Measurements from ENCODE around the gene ARHGEF33. TPM values are rescaled to one million over a fixed set of nuclear protein-coding genes. Genes with fewer than 3 reads are reported as not detected.

The ARHGEF33 gene
- total and polyA plus RNA-seq, 3 donors from 2014 or later, result 5.9 to 16.7 (median 6.2) TPM

DNA sequence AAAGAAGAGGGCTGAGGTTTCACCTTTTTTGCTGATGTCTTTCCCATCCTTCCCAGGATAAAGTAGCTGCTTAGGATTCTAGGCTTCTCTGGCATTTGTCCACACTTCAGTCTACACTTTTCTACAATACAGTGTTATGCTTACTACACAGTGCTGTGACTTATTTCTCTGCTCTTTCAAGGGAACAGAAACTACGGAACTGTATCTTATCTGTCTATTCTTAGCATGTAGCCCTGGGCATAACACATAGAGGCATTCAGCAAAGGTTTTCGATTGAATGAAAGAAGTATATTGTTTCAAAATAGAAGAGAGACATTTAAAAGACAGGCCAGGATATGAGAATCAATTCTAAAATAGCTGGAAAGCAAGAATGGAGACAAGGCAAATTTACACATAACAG lies 110.9 kb downstream of the ARHGEF33 start:
- Histone ChIP-seq H3K27me3 (no peaks in the 10 kb centered on the region), H3K36me3 (ENCODE audit: low read depth, missing control alignments) (no peaks in the 10 kb centered on the region), H3K27ac (peak overlapping the region; percentile 1 to 6), H3K9me3 (no peaks in the 10 kb centered on the region), H3K4me3 (no peak overlapping the region), H3K4me1 (no peaks in the 10 kb centered on the region)
- 67 to 75% methylated on average over 2 of the region's 2 CpGs for WGBS, 2 donors
- no peak for TF ChIP-seq POLR2A (IDR thresholded peaks at IDR 0.05)
- TF ChIP-seq, protein P1, sequence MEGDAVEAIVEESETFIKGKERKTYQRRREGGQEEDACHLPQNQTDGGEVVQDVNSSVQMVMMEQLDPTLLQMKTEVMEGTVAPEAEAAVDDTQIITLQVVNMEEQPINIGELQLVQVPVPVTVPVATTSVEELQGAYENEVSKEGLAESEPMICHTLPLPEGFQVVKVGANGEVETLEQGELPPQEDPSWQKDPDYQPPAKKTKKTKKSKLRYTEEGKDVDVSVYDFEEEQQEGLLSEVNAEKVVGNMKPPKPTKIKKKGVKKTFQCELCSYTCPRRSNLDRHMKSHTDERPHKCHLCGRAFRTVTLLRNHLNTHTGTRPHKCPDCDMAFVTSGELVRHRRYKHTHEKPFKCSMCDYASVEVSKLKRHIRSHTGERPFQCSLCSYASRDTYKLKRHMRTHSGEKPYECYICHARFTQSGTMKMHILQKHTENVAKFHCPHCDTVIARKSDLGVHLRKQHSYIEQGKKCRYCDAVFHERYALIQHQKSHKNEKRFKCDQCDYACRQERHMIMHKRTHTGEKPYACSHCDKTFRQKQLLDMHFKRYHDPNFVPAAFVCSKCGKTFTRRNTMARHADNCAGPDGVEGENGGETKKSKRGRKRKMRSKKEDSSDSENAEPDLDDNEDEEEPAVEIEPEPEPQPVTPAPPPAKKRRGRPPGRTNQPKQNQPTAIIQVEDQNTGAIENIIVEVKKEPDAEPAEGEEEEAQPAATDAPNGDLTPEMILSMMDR (IDR thresholded peaks at IDR 0.05), result no peak
- intact Hi-C loops (cut with DNase I; ENCODE audit: low total_unique reads), result no loop called here
- DNase-seq, result no peak

DNA sequence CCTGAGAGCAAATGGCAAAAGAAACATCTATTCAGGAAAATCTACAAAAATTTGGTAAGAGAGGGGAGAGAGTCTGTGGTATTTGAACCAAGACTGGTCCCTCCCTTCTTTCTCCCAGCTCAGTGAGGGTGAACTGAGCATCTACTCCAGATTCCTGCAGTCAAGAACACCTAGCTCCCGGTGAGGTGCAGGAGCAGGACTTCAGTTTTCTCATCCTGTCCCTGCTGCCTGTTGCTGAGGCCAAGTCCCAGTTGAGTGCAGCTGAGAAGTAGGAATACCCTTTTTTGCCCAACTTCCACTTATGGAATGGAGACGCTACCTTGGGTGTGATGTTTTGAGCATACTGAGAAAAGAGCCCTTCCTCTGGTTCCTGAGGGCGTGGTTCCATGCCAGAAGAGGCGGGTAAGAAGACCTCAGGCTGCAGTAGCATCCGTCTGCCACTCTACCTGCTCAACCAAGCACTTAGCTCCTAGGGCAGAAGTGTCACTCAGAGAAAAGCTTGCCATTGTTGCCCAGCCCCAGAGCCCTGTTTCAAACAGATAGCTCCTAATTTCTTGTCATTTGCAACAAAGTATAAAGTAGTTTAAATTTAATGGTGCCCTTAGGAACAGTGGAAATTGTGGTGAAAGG lies 118.3 kb downstream of the ARHGEF33 start:
- TF ChIP-seq POLR2A (IDR thresholded peaks at IDR 0.05), result no peak
- TF ChIP-seq, protein P1 (IDR thresholded peaks at IDR 0.05), result no peak
- no peak for DNase-seq
- 73% methylated on average over 5 of the region's 5 CpGs for WGBS, 2 donors
- Histone ChIP-seq H3K27ac (no peak overlapping the region), H3K36me3 (ENCODE audit: low read depth, missing control alignments) (no peaks in the 10 kb centered on the region), H3K9me3 (no peaks in the 10 kb centered on the region), H3K4me1 (no peaks in the 10 kb centered on the region), H3K4me3 (no peak overlapping the region), H3K27me3 (no peaks in the 10 kb centered on the region)
- intact Hi-C loops (cut with DNase I; ENCODE audit: low total_unique reads), result no loop called here

- Histone ChIP-seq H3K27ac (no peak overlapping the region), H3K9me3 (no peaks in the 10 kb centered on the region), H3K4me1 (no peaks in the 10 kb centered on the region), H3K4me3 (no peak overlapping the region), H3K27me3 (no peaks in the 10 kb centered on the region), H3K36me3 (ENCODE audit: low read depth, missing control alignments) (no peaks in the 10 kb centered on the region)
- intact Hi-C loops (cut with DNase I; ENCODE audit: low total_unique reads), result no loop called here
- TF ChIP-seq, protein P1 (IDR thresholded peaks at IDR 0.05), result no peak
- no peak for TF ChIP-seq POLR2A (IDR thresholded peaks at IDR 0.05)
- WGBS, 2 donors, result 82 to 88% methylated on average over 1 of the region's 1 CpG
- no peak for DNase-seq
Measured at GRCh38 chr2:39008665-39009064, 119.0 kb downstream of the ARHGEF33 start.

DNA sequence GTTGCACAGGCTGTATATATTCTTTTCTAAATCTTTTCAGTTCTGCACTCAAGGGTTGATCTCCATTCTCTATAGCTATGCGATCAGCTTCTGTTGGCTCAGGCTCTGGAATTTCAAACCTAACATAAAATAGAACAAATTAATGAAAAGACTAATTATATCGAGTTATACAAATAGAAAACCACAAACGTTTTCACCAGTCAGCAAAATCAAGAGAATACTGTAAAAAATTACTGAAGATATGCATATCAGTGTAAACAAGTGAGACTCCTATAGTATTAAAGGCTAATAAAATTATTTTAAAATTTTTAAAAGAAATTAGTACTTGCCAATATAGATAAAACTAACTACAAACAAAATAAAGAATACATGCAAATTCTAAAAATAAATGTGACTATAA lies 124.2 kb downstream of the ARHGEF33 start:
- intact Hi-C loops (cut with DNase I; ENCODE audit: low total_unique reads), result no loop called here
- Histone ChIP-seq H3K27me3 (no peaks in the 10 kb centered on the region), H3K4me1 (peaks cover 3% of the 10 kb centered on the region), H3K9me3 (no peaks in the 10 kb centered on the region), H3K36me3 (ENCODE audit: low read depth, missing control alignments) (no peaks in the 10 kb centered on the region), H3K27ac (no peak overlapping the region), H3K4me3 (no peak overlapping the region)
- TF ChIP-seq, protein P1 (IDR thresholded peaks at IDR 0.05), result no peak
- TF ChIP-seq POLR2A (IDR thresholded peaks at IDR 0.05), result no peak
- WGBS, 2 donors, result 90 to 91% methylated on average over 3 of the region's 3 CpGs
- DNase-seq, result no peak

DNA sequence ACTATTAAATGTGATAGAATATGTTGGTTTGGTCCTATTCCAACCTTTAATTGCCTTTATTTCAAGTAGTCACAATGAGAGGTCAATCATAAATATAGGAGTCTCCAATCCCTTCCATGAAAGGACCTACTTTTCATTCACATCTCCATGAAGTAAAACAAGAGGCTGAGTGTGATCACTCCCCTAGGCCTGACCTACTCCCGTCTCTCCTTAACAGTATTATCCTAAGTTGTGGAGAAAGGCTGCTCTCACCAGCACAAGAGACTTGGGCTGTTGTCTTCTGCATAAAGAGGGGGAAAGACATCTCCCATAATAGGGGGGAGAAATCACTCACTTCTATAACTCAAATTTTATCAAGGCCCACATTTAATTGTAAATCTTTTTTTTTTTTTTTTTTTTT lies 125.7 kb downstream of the ARHGEF33 start:
- H3K4me3 ChIP-seq, result no peak overlapping the region
- H3K9me3 ChIP-seq, result no peaks in the 10 kb centered on the region
- H3K27ac ChIP-seq, result no peak overlapping the region
- 92 to 100% methylated on average over 1 of the region's 1 CpG for WGBS, 2 donors
- no peaks in the 10 kb centered on the region for H3K36me3 ChIP-seq (ENCODE audit: low read depth, missing control alignments)
- intact Hi-C loops (cut with DNase I; ENCODE audit: low total_unique reads), result no loop called here
- DNase-seq, result no peak
- TF ChIP-seq POLR2A (IDR thresholded peaks at IDR 0.05), result no peak
- TF ChIP-seq, protein P1 (IDR thresholded peaks at IDR 0.05), result no peak
- no peaks in the 10 kb centered on the region for H3K27me3 ChIP-seq
- peaks cover 3% of the 10 kb centered on the region for H3K4me1 ChIP-seq

All from testis (tissue), 3 donors.